HUES48 (cell line): ENCODE measurements around the gene DBI.
"Not testable (repeated sequence)": the region's sequence is repeated elsewhere in the genome, so short reads cannot be mapped to it uniquely, and the experiment has no call there.

Experiments
- H3K27ac ChIP-seq: one replicate; pipeline ENCODE4 v1.7.0; 2013; ENCODE audit warnings: low read depth, low read length, inconsistent platforms
- H3K27me3 ChIP-seq: 2 replicates; pipeline ENCODE4 v1.6.1; 2013; ENCODE audit warnings: mild to moderate bottlenecking, low read length; ENCODE audit not compliant: control insufficient read depth, insufficient read depth
- H3K36me3 ChIP-seq: 2 replicates; pipeline ENCODE4 v1.6.1; 2013; ENCODE audit warnings: low read length; ENCODE audit not compliant: control insufficient read depth, insufficient read depth
- H3K4me1 ChIP-seq: 2 replicates; pipeline ENCODE4 v1.6.1; 2013; ENCODE audit warnings: mild to moderate bottlenecking, low read length; ENCODE audit not compliant: control insufficient read depth, insufficient read depth
- H3K4me3 ChIP-seq: 2 replicates; pipeline ENCODE4 v1.5.1; 2013; ENCODE audit warnings: mild to moderate bottlenecking, low read depth, low read length
- H3K9ac ChIP-seq: 2 replicates; pipeline ENCODE4 v1.6.1; 2013; ENCODE audit warnings: mild to moderate bottlenecking, low read depth, low read length, moderate library complexity
- H3K9me3 ChIP-seq: 2 replicates; pipeline ENCODE4 v1.6.1; 2013; ENCODE audit warnings: low read length; ENCODE audit not compliant: control insufficient read depth, insufficient read depth

DBI gene

GRCh38 chr2:119402645-119403560 lies 36.1 kb downstream of the DBI start:
- no peak overlapping the region for H3K9ac ChIP-seq
- no peaks in the 10 kb centered on the region for H3K36me3 ChIP-seq
- no peak overlapping the region for H3K27ac ChIP-seq
- no peaks in the 10 kb centered on the region for H3K27me3 ChIP-seq
- H3K9me3 ChIP-seq, result no peaks in the 10 kb centered on the region
- no peak overlapping the region for H3K4me3 ChIP-seq
- H3K4me1 ChIP-seq, result no peaks in the 10 kb centered on the region

GRCh38 chr2:119403618-119404017 lies 36.8 kb downstream of the DBI start:
- not testable (repeated sequence) for H3K27me3 ChIP-seq, H3K36me3 ChIP-seq, H3K9me3 ChIP-seq, H3K4me3 ChIP-seq, H3K27ac ChIP-seq, H3K9ac ChIP-seq, H3K4me1 ChIP-seq

GRCh38 chr2:119405151-119405550 lies 38.4 kb downstream of the DBI start:
- Histone ChIP-seq H3K9me3 (no peaks in the 10 kb centered on the region), H3K4me3 (no peak overlapping the region), H3K27me3 (no peaks in the 10 kb centered on the region), H3K27ac (no peak overlapping the region), H3K36me3 (no peaks in the 10 kb centered on the region), H3K4me1 (no peaks in the 10 kb centered on the region; the same call in 1 of the 2 replicates), H3K9ac (no peak overlapping the region)

DNA sequence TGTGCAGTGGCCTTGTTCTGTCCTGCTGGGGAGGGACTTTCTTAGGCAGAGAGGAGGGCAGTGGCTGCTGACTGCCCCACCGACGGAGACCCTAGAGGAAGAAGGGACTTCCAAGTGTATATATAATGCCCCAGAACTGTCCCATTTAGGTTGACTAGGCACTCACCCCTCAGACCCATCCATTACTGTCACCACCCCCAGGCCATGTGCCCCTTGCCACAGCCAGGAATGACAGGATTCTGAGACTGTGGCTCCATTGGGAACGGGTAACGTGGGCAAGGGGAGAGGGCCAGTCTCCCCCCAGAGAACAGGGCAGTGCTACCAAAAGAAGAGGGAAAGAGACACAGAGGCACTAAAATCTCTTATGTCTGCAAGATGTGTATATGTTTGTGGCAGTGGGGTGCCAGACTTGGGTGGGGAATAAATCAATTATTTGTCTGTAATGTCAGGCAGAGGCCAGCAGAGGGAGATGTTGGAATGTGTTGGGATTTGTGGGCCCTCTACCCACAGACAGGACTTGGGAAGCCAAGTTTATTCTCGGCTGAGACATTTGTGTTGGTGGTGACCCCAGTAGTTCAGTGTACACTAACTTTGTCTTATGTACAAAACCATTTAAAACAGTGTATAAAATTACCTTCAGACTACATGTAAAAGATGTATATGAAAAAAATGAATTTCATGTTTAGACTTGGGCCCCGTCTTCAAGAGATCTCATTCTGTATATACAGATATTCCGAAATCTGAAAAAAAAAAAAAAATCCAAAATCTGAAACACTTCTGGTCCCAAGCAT lies 40.8 kb downstream of the DBI start:
- H3K27me3 ChIP-seq, result no peaks in the 10 kb centered on the region
- H3K27ac ChIP-seq, result no peak overlapping the region
- H3K9me3 ChIP-seq, result no peaks in the 10 kb centered on the region
- no peak overlapping the region for H3K9ac ChIP-seq
- no peaks in the 10 kb centered on the region; the same call in 1 of the 2 replicates for H3K4me1 ChIP-seq
- H3K36me3 ChIP-seq, result no peaks in the 10 kb centered on the region
- no peak overlapping the region for H3K4me3 ChIP-seq

DNA sequence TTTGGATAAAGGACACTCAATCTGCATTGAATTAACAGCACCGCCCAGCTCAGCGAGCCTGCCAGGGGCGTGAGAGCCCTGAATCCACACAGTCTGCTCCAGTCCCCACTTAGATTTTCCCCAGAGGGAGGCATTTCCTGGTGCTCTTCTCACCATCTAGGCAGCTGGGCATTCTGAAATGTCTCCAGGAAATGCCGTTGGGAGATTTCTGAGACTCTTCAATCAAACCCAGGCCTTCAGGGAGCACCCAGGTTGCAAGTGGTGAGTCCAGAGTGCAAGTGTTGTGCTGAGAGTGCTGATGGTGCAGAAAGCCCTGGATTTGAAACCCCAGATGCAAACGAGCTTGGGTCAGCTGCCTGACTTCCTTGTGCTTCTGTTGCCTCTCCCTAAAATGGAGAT lies 41.4 kb downstream of the DBI start:
- Histone ChIP-seq H3K4me3 (no peak overlapping the region), H3K27me3 (no peaks in the 10 kb centered on the region), H3K27ac (no peak overlapping the region), H3K9me3 (no peaks in the 10 kb centered on the region), H3K4me1 (no peaks in the 10 kb centered on the region; the same call in 1 of the 2 replicates), H3K9ac (no peak overlapping the region), H3K36me3 (no peaks in the 10 kb centered on the region)

DNA sequence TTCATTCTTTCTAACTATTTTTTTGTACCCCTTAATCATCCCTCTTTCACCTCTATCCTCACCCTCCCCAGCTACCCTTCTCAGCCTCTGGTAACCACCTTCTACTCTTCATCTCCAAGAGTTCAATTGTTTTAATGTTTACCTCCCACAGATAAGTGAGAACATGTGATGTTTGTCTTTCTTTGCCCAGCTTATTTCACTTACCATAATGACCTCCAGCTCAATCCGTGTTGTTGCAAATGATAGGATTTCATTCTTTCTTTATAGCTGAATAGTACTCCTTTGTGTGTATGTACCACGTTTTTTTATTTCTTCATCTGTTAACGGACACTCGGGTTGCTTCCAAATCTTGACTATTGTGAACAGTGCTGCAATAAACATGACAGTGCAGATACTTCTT lies 42.7 kb downstream of the DBI start:
- Histone ChIP-seq H3K27ac (no peak overlapping the region), H3K36me3 (no peaks in the 10 kb centered on the region), H3K9ac (no peak overlapping the region), H3K27me3 (no peaks in the 10 kb centered on the region), H3K9me3 (no peaks in the 10 kb centered on the region), H3K4me3 (no peak overlapping the region), H3K4me1 (no peaks in the 10 kb centered on the region; the same call in 1 of the 2 replicates)

- H3K9ac ChIP-seq, result no peak overlapping the region
- H3K4me3 ChIP-seq, result no peak overlapping the region
- no peak overlapping the region for H3K27ac ChIP-seq
- no peaks in the 10 kb centered on the region for H3K9me3 ChIP-seq
- no peaks in the 10 kb centered on the region for H3K4me1 ChIP-seq
- no peaks in the 10 kb centered on the region for H3K27me3 ChIP-seq
- H3K36me3 ChIP-seq, result no peaks in the 10 kb centered on the region
These were observed 48.1 kb downstream of the DBI start for GRCh38 chr2:119414894-119415293.

DNA sequence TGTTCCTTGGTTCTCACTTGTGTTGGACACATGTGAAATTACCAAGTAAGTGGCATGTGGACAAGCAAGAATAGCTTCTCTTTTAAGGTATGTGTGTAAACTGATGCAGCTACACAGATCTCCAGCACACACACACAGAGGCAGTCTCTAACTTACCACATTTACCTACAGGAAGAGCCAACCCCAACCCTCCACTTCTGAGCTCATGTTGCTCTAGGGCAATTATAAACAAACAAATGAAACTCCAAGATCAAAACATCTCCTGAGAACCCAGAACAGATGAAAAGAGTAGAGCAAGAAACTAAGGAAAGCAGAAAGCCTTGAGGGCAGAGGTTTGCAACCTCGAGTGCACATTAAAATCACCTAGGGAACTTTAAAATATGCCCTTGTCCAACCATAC lies 48.9 kb downstream of the DBI start:
- H3K4me3 ChIP-seq, result no peak overlapping the region
- H3K9ac ChIP-seq, result no peak overlapping the region
- H3K27ac ChIP-seq, result no peak overlapping the region
- H3K27me3 ChIP-seq, result no peaks in the 10 kb centered on the region
- no peaks in the 10 kb centered on the region for H3K4me1 ChIP-seq
- peaks cover 2% of the 10 kb centered on the region for H3K9me3 ChIP-seq
- H3K36me3 ChIP-seq, result no peaks in the 10 kb centered on the region

- H3K27ac ChIP-seq, result no peak overlapping the region
- H3K9me3 ChIP-seq, result peaks cover 10% of the 10 kb centered on the region
- H3K9ac ChIP-seq, result no peak overlapping the region
- no peaks in the 10 kb centered on the region for H3K36me3 ChIP-seq
- no peaks in the 10 kb centered on the region for H3K27me3 ChIP-seq
- no peaks in the 10 kb centered on the region for H3K4me1 ChIP-seq
- no peak overlapping the region for H3K4me3 ChIP-seq
These were observed 49.6 kb downstream of the DBI start for GRCh38 chr2:119416299-119416923.

DNA sequence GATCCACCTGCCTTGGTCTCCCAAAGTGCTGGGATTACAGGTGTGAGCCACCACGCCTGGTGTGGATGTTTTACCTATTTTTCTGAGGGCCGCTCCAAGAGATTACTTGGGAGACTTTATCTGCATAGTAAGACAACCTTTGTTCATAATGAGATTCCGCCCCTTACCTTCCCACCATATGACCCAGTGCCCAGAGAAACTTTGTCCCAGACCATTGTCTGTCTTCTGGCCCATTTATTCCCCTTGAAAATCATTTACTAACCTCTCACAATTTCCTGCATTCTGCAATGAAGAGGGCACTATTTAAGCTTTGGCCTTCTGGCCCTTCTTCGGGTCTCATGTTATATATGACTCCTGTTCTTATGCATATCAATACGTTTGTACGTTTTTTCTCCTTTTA lies 51.1 kb downstream of the DBI start:
- Histone ChIP-seq H3K27me3 (no peaks in the 10 kb centered on the region), H3K9ac (no peak overlapping the region), H3K36me3 (no peaks in the 10 kb centered on the region), H3K4me3 (no peak overlapping the region), H3K4me1 (0 out of 2 replicates have a peak, but pooled peaks cover 6% of the 10 kb centered on the region), H3K27ac (no peak overlapping the region), H3K9me3 (peaks cover 12% of the 10 kb centered on the region)
